Neural cell (in vitro differentiated cells): ENCODE measurements around the gene PNO1. TPM values are rescaled to one million over a fixed set of nuclear protein-coding genes. Genes with fewer than 3 reads are reported as not detected.

Source experiments
- H2AFZ ChIP-seq: fragments of 200-600, 300-800 bp; sonication (generic), shearing (Covaris generic); 2 replicates; pipeline ENCODE4 v1.6.0; 2014; ENCODE audit warnings: low read depth, mild to moderate bottlenecking, antibody characterized with exemption, low read length, moderate library complexity
- H3F3A ChIP-seq: fragments of 200-600 bp; shearing (Covaris generic); 2 replicates; pipeline ENCODE4 v1.6.1; 2016; ENCODE audit warnings: mild to moderate bottlenecking, moderate library complexity, mixed read lengths, antibody characterized with exemption, low read length; ENCODE audit not compliant: insufficient read depth, poor library complexity, severe bottlenecking
- H3K27ac ChIP-seq: fragments of 200-600, 300-800 bp; sonication (generic), shearing (Covaris generic); 2 replicates; pipeline ENCODE4 v1.5.1; 2014; ENCODE audit warnings: mild to moderate bottlenecking, low read length, moderate library complexity
- H3K27me3 ChIP-seq: fragments of 300-800, 200-600 bp; sonication (generic), shearing (Covaris generic); 2 replicates; pipeline ENCODE4 v1.6.0; 2014; ENCODE audit warnings: mild to moderate bottlenecking, low read depth, low read length, moderate library complexity; ENCODE audit not compliant: insufficient read depth
- H3K36me3 ChIP-seq: fragments of 300-800, 200-600 bp; sonication (generic), shearing (Covaris generic); 2 replicates; pipeline ENCODE4 v1.5.1; 2014; ENCODE audit warnings: mild to moderate bottlenecking, antibody characterized with exemption, low read length, moderate library complexity; ENCODE audit not compliant: insufficient read depth
- H3K4me2 ChIP-seq: fragments of 300-800, 200-600 bp; sonication (generic), shearing (Covaris generic); 2 replicates; pipeline ENCODE4 v1.6.0; 2014; ENCODE audit warnings: mild to moderate bottlenecking, low read length
- H3K4me3 ChIP-seq: fragments of 300-800, 200-600 bp; sonication (generic), shearing (Covaris generic); 2 replicates; pipeline ENCODE4 v1.5.1; 2014; ENCODE audit warnings: mild to moderate bottlenecking, low read length, moderate library complexity
- H3K79me2 ChIP-seq: fragments of 200-600 bp; shearing (Covaris generic); replicated peaks from 2 replicates; pipeline ENCODE4 v1.6.0; 2014; ENCODE audit warnings: mild to moderate bottlenecking, low read length, moderate library complexity; ENCODE audit not compliant: insufficient read depth
- H3K9ac ChIP-seq: fragments of 300-800, 200-600 bp; sonication (generic), shearing (Covaris generic); 2 replicates; pipeline ENCODE4 v1.6.1; 2016; ENCODE audit warnings: mild to moderate bottlenecking, low read length, mixed read lengths
- H3K9me2 ChIP-seq: fragments of 200-600 bp; shearing (Covaris generic); 2 replicates; pipeline ENCODE4 v1.6.1; 2016; ENCODE audit warnings: mild to moderate bottlenecking, low read length, mixed read lengths; ENCODE audit not compliant: insufficient read depth
- H3K9me3 ChIP-seq: fragments of 200-600, 300-800 bp; sonication (generic), shearing (Covaris generic); 2 replicates; pipeline ENCODE4 v1.6.1; 2016; ENCODE audit warnings: mild to moderate bottlenecking, mixed run types, low read length, moderate library complexity, mixed read lengths
- H4K20me1 ChIP-seq: fragments of 200-600 bp; shearing (Covaris generic); 2 replicates; pipeline ENCODE4 v1.6.1; 2016; ENCODE audit warnings: mild to moderate bottlenecking, mixed run types; ENCODE audit not compliant: insufficient read depth
- CTCF ChIP-seq: fragments of 450-650 bp; IDR thresholded peaks from 2 replicates; pipeline ENCODE4 v1.5.1; 2014; ENCODE audit warnings: antibody characterized with exemption, mild to moderate bottlenecking, moderate library complexity; ENCODE audit not compliant: poor library complexity, severe bottlenecking
- EP300 ChIP-seq: fragments of 450-650 bp; conservative IDR thresholded peaks from 2 replicates; pipeline ENCODE4 v1.6.1; 2014; ENCODE audit warnings: antibody characterized with exemption, mild to moderate bottlenecking, moderate library complexity; ENCODE audit not compliant: poor library complexity, severe bottlenecking
- EZH2 ChIP-seq: fragments of 200-600, 300-800 bp; shearing (Covaris generic), sonication (generic); IDR thresholded peaks from 2 replicates; pipeline ENCODE4 v1.6.1; 2014; ENCODE audit warnings: antibody characterized with exemption, low read length, borderline replicate concordance, mild to moderate bottlenecking; ENCODE audit not compliant: insufficient read depth, poor library complexity, severe bottlenecking
- MXI1 ChIP-seq: fragments of 450-650 bp; conservative IDR thresholded peaks from 2 replicates; pipeline ENCODE4 v1.6.1; 2014; ENCODE audit warnings: antibody characterized with exemption, mild to moderate bottlenecking; ENCODE audit not compliant: poor library complexity, severe bottlenecking
- POLR2AphosphoS5 ChIP-seq: IDR thresholded peaks from 2 replicates; pipeline ENCODE4 v1.6.1; 2012
- RAD21 ChIP-seq: fragments of 450-650 bp; conservative IDR thresholded peaks from 2 replicates; pipeline ENCODE4 v1.6.1; 2014; ENCODE audit warnings: antibody characterized with exemption, mild to moderate bottlenecking, moderate library complexity
- REST ChIP-seq: IDR thresholded peaks from 2 replicates; pipeline ENCODE4 v1.6.1; 2012; ENCODE audit warnings: borderline replicate concordance
- SMC3 ChIP-seq: fragments of 450-650 bp; conservative IDR thresholded peaks from 2 replicates; pipeline ENCODE4 v1.6.1; 2014; ENCODE audit warnings: antibody characterized with exemption, mild to moderate bottlenecking, moderate library complexity; ENCODE audit not compliant: poor library complexity
- TAF1 ChIP-seq: IDR thresholded peaks from 2 replicates; pipeline ENCODE4 v1.6.1; 2012; ENCODE audit warnings: low read depth
- polyA plus RNA-seq: library from polyadenylated mRNA; depleted of rRNA; stranded (reverse); fragments of >200 nt; gene quantifications from 2 replicates; pipeline ENCODE4 v1.2.3, GENCODE V29; 2014

The PNO1 gene
- polyA plus RNA-seq, 1 donor from 2014 or later = 10.9 TPM

- no peaks in the 10 kb centered on the region for H4K20me1 ChIP-seq
Measured at GRCh38 chr2:68222287-68222686, 64.6 kb downstream of the PNO1 start.

GRCh38 chr2:68223419-68223818, 65.7 kb downstream of the PNO1 start:
- H3K79me2 ChIP-seq = peaks cover 82% of the 10 kb centered on the region
- no peaks in the 10 kb centered on the region for H4K20me1 ChIP-seq
- H3K36me3 ChIP-seq = no peaks in the 10 kb centered on the region
- H2AFZ ChIP-seq = no peak overlapping the region
- H3K27ac ChIP-seq = no peak overlapping the region
- H3K4me2 ChIP-seq = no peak overlapping the region
- H3K9ac ChIP-seq = no peak overlapping the region
- H3K4me3 ChIP-seq = no peak overlapping the region
- no peaks in the 10 kb centered on the region for H3K27me3 ChIP-seq
- no peaks in the 10 kb centered on the region for H3F3A ChIP-seq
- no peaks in the 10 kb centered on the region for H3K9me3 ChIP-seq
- H3K9me2 ChIP-seq = no peaks in the 10 kb centered on the region
- TF ChIP-seq RAD21 (no peak), POLR2AphosphoS5 (no peak), EP300 (no peak), EZH2 (no peak)

More at GRCh38 chr2:68222287-68222686, 64.6 kb downstream of the PNO1 start:
- Histone ChIP-seq H3K9me2 (no peaks in the 10 kb centered on the region), H2AFZ (no peak overlapping the region), H3K36me3 (no peaks in the 10 kb centered on the region), H3K9me3 (no peaks in the 10 kb centered on the region), H3K27ac (no peak overlapping the region), H3K4me3 (no peak overlapping the region), H3K9ac (no peak overlapping the region), H3K27me3 (no peaks in the 10 kb centered on the region), H3K4me2 (no peak overlapping the region), H3K79me2 (peaks cover 90% of the 10 kb centered on the region), H3F3A (no peaks in the 10 kb centered on the region)
- TF ChIP-seq RAD21 (no peak), POLR2AphosphoS5 (no peak), EZH2 (no peak), SMC3 (no peak), CTCF (no peak), MXI1 (no peak), REST (no peak), EP300 (no peak), TAF1 (no peak)
